Loucy (cell line): ENCODE data around the gene EN2.

Source experiments
- H2AFZ ChIP-seq: fragments of 200-600 bp; sonication (generic); 2 replicates; pipeline ENCODE4 v1.6.0; 2016; ENCODE audit warnings: antibody characterized with exemption, mild to moderate bottlenecking, low read length, moderate library complexity
- H3F3A ChIP-seq: fragments of 200-600 bp; 2 replicates; pipeline ENCODE4 v1.6.0; 2016; ENCODE audit warnings: antibody characterized with exemption, low read depth, mild to moderate bottlenecking
- H3K27me3 ChIP-seq: fragments of 200-600 bp; sonication (generic); 2 replicates; pipeline ENCODE4 v1.6.1; 2014; ENCODE audit warnings: low read length, mild to moderate bottlenecking; ENCODE audit not compliant: insufficient read depth, poor library complexity, severe bottlenecking
- H3K36me3 ChIP-seq: fragments of 200-600 bp; sonication (generic); 2 replicates; pipeline ENCODE4 v1.6.1; 2016; ENCODE audit warnings: low read length; ENCODE audit not compliant: insufficient read depth
- H3K4me1 ChIP-seq: fragments of 200-600 bp; sonication (generic); 2 replicates; pipeline ENCODE4 v1.5.1; 2014; ENCODE audit warnings: low read length, mild to moderate bottlenecking; ENCODE audit not compliant: insufficient read depth, poor library complexity, severe bottlenecking
- H3K4me2 ChIP-seq: fragments of 200-600 bp; sonication (generic); 2 replicates; pipeline ENCODE4 v1.6.0; 2014; ENCODE audit warnings: antibody characterized with exemption, low read length, low read depth, mild to moderate bottlenecking; ENCODE audit not compliant: poor library complexity, severe bottlenecking
- H3K4me3 ChIP-seq: fragments of 200-600 bp; sonication (generic); 2 replicates; pipeline ENCODE4 v1.5.1; 2014; ENCODE audit warnings: low read length, mild to moderate bottlenecking, mixed read lengths; ENCODE audit not compliant: poor library complexity, severe bottlenecking
- H3K79me2 ChIP-seq: fragments of 200-600 bp; sonication (generic); 2 replicates; pipeline ENCODE4 v1.6.1; 2014; ENCODE audit warnings: low read length; ENCODE audit not compliant: insufficient read depth
- H3K9ac ChIP-seq: fragments of 200-600 bp; sonication (generic); 2 replicates; pipeline ENCODE4 v1.6.0; 2014; ENCODE audit warnings: mild to moderate bottlenecking, low read depth, low read length, moderate library complexity; ENCODE audit not compliant: poor library complexity, severe bottlenecking
- H3K9me2 ChIP-seq: fragments of 200-600 bp; sonication (generic); replicated peaks from 2 replicates; pipeline ENCODE4 v1.6.1; 2016; ENCODE audit warnings: low read depth, low read length, mixed read lengths
- H3K9me3 ChIP-seq: fragments of 200-600 bp; sonication (generic); 2 replicates; pipeline ENCODE4 v1.6.1; 2014; ENCODE audit warnings: mild to moderate bottlenecking, antibody characterized with exemption, low read length, low read depth; ENCODE audit not compliant: insufficient read depth
- H4K20me1 ChIP-seq: fragments of 200-600 bp; sonication (generic); 2 replicates; pipeline ENCODE4 v1.6.0; 2014; ENCODE audit warnings: antibody characterized with exemption, low read length, mild to moderate bottlenecking; ENCODE audit not compliant: insufficient read depth, poor library complexity, severe bottlenecking
- EZH2phosphoT487 ChIP-seq: fragments of 200-600 bp; IDR thresholded peaks from 2 replicates; pipeline ENCODE4 v1.6.1; 2018; ENCODE audit warnings: antibody characterized with exemption, mild to moderate bottlenecking, moderate library complexity, borderline replicate concordance
- TF ChIP-seq, protein P1 (sequence below): fragments of 200-600 bp; sonication (generic); conservative IDR thresholded peaks from 2 replicates; pipeline ENCODE4 v1.5.1; 2014; ENCODE audit warnings: mild to moderate bottlenecking, antibody characterized with exemption, low read length

The EN2 gene

DNA sequence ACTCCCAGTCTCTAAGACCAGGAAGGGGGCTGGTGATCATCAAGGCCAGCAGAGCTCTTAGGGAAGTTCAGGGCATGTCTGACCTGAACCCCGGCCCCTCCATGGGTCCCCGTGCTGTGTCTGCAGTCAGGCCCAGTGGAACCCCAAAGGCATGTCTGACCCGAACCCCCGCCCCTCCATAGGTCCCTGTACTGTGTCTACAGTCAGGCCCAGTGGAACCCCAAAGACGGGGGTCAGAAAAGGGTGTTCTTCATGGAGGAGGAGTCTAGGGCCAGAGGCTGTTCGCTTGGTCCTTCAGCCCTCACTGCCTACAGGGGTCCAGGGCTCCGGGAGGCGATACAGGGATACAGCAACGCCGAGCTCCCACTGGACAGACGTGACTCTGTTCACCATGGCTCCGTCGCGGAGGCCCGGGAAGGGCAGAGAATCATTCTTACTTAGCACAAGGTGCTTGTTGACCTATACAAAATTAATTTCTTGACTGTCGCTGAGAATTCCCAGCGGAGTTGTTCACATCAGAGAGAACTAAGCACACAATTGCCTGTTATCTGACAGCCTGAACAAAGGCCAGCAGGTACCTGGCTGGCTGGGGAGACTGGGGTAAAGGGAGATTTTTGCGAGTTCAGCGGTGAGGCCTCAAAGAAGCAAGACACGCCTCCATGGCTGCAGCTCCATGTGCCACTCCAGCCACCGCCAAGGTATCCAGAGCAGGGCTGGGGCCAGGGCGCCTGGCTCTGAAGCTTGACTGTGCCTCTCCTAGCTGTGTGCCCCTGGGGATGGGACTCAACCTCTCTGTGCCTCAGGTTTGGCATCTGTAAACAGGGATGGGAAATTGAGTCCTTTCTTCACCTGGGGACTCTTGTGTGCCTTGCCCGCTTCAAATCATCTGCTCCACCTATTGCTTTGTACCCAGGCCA is 26.8 kb downstream of the EN2 start:
- no peak overlapping the region for H3K4me3 ChIP-seq
- H3K9me2 ChIP-seq = no peaks in the 10 kb centered on the region
- H3F3A ChIP-seq = no peaks in the 10 kb centered on the region
- no peaks in the 10 kb centered on the region for H3K9me3 ChIP-seq
- H3K79me2 ChIP-seq = no peaks in the 10 kb centered on the region
- no peak overlapping the region for H3K9ac ChIP-seq
- H3K4me2 ChIP-seq = no peak overlapping the region
- H4K20me1 ChIP-seq = no peaks in the 10 kb centered on the region
- no peaks in the 10 kb centered on the region for H3K36me3 ChIP-seq
- TF ChIP-seq EZH2phosphoT487 = no peak
- TF ChIP-seq, protein P1, sequence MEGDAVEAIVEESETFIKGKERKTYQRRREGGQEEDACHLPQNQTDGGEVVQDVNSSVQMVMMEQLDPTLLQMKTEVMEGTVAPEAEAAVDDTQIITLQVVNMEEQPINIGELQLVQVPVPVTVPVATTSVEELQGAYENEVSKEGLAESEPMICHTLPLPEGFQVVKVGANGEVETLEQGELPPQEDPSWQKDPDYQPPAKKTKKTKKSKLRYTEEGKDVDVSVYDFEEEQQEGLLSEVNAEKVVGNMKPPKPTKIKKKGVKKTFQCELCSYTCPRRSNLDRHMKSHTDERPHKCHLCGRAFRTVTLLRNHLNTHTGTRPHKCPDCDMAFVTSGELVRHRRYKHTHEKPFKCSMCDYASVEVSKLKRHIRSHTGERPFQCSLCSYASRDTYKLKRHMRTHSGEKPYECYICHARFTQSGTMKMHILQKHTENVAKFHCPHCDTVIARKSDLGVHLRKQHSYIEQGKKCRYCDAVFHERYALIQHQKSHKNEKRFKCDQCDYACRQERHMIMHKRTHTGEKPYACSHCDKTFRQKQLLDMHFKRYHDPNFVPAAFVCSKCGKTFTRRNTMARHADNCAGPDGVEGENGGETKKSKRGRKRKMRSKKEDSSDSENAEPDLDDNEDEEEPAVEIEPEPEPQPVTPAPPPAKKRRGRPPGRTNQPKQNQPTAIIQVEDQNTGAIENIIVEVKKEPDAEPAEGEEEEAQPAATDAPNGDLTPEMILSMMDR = no peak
- H2AFZ ChIP-seq = no peak overlapping the region
- H3K4me1 ChIP-seq = no peaks in the 10 kb centered on the region
- H3K27me3 ChIP-seq = no peaks in the 10 kb centered on the region

DNA sequence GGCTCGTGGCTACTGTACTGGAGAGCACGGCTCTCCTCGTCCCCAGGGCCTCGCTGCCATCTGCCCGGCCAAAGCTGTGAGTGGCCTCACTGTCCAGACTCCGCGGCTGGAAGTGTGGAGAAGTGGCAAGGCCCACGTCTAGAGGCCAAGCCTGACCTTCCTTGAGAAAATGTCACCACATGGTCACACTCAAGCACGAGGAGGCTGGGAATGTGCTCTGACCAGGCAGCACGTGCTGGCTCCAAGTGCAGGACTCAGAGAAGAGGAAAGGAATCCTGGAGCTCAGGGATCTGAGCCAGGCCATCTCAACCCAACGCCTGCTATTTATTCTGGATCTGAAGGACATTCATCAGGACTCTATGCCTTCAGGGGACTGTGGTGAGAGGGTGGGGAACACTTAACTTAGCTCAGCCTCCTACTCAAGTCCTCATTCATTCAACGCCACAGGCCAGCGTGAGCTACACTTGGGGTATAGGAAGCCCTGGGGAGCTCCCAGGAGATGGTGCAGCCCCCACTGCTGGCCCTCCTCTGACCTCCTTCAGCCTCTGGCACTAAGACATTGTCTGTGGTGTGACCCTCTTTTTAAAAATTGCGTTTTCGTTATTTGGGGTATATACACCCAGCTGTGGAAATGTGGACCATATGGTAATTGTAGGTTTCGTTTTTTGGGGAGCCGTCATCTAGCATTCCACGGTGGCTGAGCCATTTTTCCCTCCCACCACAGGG is 29.0 kb downstream of the EN2 start:
- no peaks in the 10 kb centered on the region for H3K9me3 ChIP-seq
- H3K4me2 ChIP-seq = no peak overlapping the region
- H3K36me3 ChIP-seq = no peaks in the 10 kb centered on the region
- no peaks in the 10 kb centered on the region for H3K9me2 ChIP-seq
- no peak overlapping the region for H2AFZ ChIP-seq
- H3K4me1 ChIP-seq = no peaks in the 10 kb centered on the region
- no peak overlapping the region for H3K9ac ChIP-seq
- H3K79me2 ChIP-seq = no peaks in the 10 kb centered on the region
- no peak overlapping the region for H3K4me3 ChIP-seq
- H3K27me3 ChIP-seq = no peaks in the 10 kb centered on the region
- TF ChIP-seq, protein P1 = no peak
- TF ChIP-seq EZH2phosphoT487 = no peak
- H4K20me1 ChIP-seq = no peaks in the 10 kb centered on the region
- no peaks in the 10 kb centered on the region for H3F3A ChIP-seq

DNA sequence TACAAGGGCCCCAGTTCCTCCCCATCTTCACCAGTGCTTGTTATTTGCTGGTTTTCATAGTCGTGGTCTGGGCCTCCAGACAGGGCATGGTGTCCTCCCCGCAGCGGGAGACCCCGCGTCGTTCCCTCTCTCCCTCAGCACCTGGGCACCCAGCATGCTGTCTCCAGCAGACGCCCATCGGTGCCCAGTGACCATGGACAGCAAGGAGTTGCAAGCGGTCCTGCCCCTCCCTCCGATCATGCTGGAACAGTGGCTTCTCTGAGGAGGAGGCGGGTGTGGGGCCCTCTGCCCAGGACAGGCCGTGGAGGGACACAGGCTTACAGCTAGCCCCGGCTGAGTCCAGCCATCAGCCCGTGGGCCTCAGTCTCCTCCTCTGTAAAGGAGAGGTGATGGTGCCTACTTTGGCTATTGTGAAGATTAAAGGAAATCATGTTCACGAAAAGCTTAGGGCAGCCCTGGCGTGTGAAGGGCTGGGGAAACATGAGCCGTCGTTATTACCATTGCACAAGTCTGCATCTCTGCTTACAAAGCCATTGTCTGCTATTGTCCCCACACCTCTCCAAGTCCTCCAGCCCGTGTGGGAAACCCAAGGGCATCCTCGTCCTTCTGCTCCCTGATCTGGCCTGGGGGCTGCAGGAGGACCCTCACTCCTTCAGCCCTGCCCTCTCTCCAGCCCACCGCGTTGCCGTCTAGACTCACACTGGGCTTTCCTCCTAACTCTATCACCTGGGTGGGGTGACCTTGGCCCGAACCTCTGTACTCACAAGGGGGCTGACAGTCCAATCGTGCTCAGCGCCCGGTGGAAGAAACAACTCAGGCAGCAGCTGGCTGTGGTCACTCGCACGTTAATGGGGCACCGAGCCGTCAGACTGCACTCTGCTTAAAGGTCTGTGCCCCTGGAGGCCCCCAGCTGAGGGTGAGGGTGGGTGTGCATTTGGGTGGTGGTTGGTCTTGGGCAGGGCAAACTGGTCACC is 29.9 kb downstream of the EN2 start:
- H3K9ac ChIP-seq = no peak overlapping the region
- no peak for TF ChIP-seq EZH2phosphoT487
- TF ChIP-seq, protein P1 = no peak
- no peak overlapping the region for H3K4me2 ChIP-seq
- no peaks in the 10 kb centered on the region for H4K20me1 ChIP-seq
- no peaks in the 10 kb centered on the region for H3K9me2 ChIP-seq
- no peaks in the 10 kb centered on the region for H3K36me3 ChIP-seq
- H3K9me3 ChIP-seq = no peaks in the 10 kb centered on the region
- no peak overlapping the region for H2AFZ ChIP-seq
- no peak overlapping the region for H3K4me3 ChIP-seq
- H3K79me2 ChIP-seq = no peaks in the 10 kb centered on the region
- H3K4me1 ChIP-seq = no peaks in the 10 kb centered on the region
- H3K27me3 ChIP-seq = no peaks in the 10 kb centered on the region
- H3F3A ChIP-seq = no peaks in the 10 kb centered on the region
